HUDEP-2 (cell line): ENCODE data around the gene MBD2.
"Not testable (repeated sequence)": the region's sequence is repeated elsewhere in the genome, so short reads cannot be mapped to it uniquely, and the experiment has no call there.

Experiments
- DNase-seq, 76 experiments: peaks; one replicate each; lab custom pipeline; 2025; ENCODE audit not compliant: unreplicated experiment in 76 of 76; lab: John Stamatoyannopoulos, UW

Gene MBD2

GRCh38 chr18:54224379-54225014 is at the start of gene MBD2:
Gene MBD2, minus strand, starts transcription at chr18:54224669. Its CDS starts 110 bp downstream, at chr18:54224559.
- peak in 75 of 76 experiments; percentile 30 to 98 (median 92) for DNase-seq

GRCh38 chr18:54269893-54270844 is 45.7 kb upstream of the MBD2 start:
- peak in 41 of 76 experiments; percentile 23 to 93 (median 70) for DNase-seq

- DNase-seq = peak in 2 of 76 experiments; percentile 37
Observed at GRCh38 chr18:54268751-54269150, 44.3 kb upstream of the MBD2 start.

- no peak for DNase-seq
Observed at GRCh38 chr18:54267701-54268100, 43.2 kb upstream of the MBD2 start.

GRCh38 chr18:54263904-54264336 is 39.5 kb upstream of the MBD2 start:
- no peak for DNase-seq

GRCh38 chr18:54261894-54262293 is 37.4 kb upstream of the MBD2 start:
- DNase-seq = peak in 12 of 76 experiments; percentile 1 to 28 (median 11)

- DNase-seq = no peak
Observed at GRCh38 chr18:54260396-54261072, 36.1 kb upstream of the MBD2 start.

GRCh38 chr18:54257818-54258217 is 33.3 kb upstream of the MBD2 start:
- DNase-seq = not testable (repeated sequence)

- DNase-seq = no peak
Observed at GRCh38 chr18:54257015-54257414, 32.5 kb upstream of the MBD2 start.

- DNase-seq = no peak
Observed at GRCh38 chr18:54255141-54255540, 30.7 kb upstream of the MBD2 start.

GRCh38 chr18:54254265-54254758 is 29.8 kb upstream of the MBD2 start:
- no peak for DNase-seq

- no peak for DNase-seq
Observed at GRCh38 chr18:54251606-54252390, 27.3 kb upstream of the MBD2 start.

GRCh38 chr18:54250846-54251261 is 26.4 kb upstream of the MBD2 start:
- DNase-seq = no peak

GRCh38 chr18:54247511-54248175 is 23.2 kb upstream of the MBD2 start:
- DNase-seq = no peak

GRCh38 chr18:54242327-54242726 is 17.9 kb upstream of the MBD2 start:
- no peak for DNase-seq

GRCh38 chr18:54241483-54241882 is 17.0 kb upstream of the MBD2 start:
- no peak for DNase-seq

GRCh38 chr18:54240629-54241107 is 16.2 kb upstream of the MBD2 start:
- no peak for DNase-seq

GRCh38 chr18:54239601-54240000 is 15.1 kb upstream of the MBD2 start:
- DNase-seq = no peak

GRCh38 chr18:54239091-54239490 is 14.6 kb upstream of the MBD2 start:
- no peak for DNase-seq
